HepG2 (cell line): ENCODE results near the gene TMEM100. TPM values are rescaled to one million over a fixed set of nuclear protein-coding genes. Genes with fewer than 3 reads are reported as not detected.

Experiments
- ATAC-seq: fragments of 200-7000 bp; cut with Tn5 transposase; 3 replicates; pipeline ENCODE4 v1.9.1; 2020; ENCODE audit warnings: mild to moderate bottlenecking, moderate library complexity
- BruUV-seq: library from RNA; stranded (reverse); fragments of 400-500 nt; replicated peaks from 2 replicates; lab custom pipeline; 2021; lab: Mats Ljungman, UMichigan
- CTCF ChIA-PET: fragments of 300-600 bp; formaldehyde crosslinking; extraction: SDS; loops from one replicate; lab custom pipeline; 2021; ENCODE audit warnings: low total read pairs, inconsistent platforms, low intra/inter-chr PET ratio; lab: Yijun Ruan, JAX
- POLR2A ChIA-PET: fragments of 350-600 bp; sonication (Branson Sonifier 250); formaldehyde crosslinking; loops from one replicate; lab custom pipeline; 2020; ENCODE audit warnings: antibody characterized with exemption, inconsistent platforms; lab: Yijun Ruan, JAX
- DNase-seq: peaks from one replicate; pipeline ENCODE4 v3.0.0-alpha.2; 2015; ENCODE audit warnings: low spot score
- FAIRE-seq: peaks from 3 replicates; lab custom pipeline; 2011; peaks lifted over from hg19 to GRCh38; lab: Jason Lieb, UNC
- H2AFZ ChIP-seq: one replicate; pipeline ENCODE4 v1.6.1; 2011; ENCODE audit warnings: low read length, inconsistent platforms
- H3K27ac ChIP-seq: fragments of 300-600 bp; 3 replicates; pipeline ENCODE4 v1.8.0; 2011; ENCODE audit warnings: mixed run types, mild to moderate bottlenecking, mixed read lengths, low read length, inconsistent platforms; ENCODE audit not compliant: insufficient read depth; ENCODE audit errors: extremely low read length
- H3K27me3 ChIP-seq, 2 experiments: fragments of 200-600 bp in 1 of 2; 2 replicates in 1 of 2; 3 replicates in 1 of 2; pipeline versions ENCODE4 v1.6.0 to v1.8.0; 2011; ENCODE audit warnings: low read length in 2 of 2, mild to moderate bottlenecking in 2 of 2, moderate library complexity in 2 of 2, inconsistent platforms in 1 of 2; ENCODE audit not compliant: insufficient read depth in 2 of 2, control insufficient read depth in 1 of 2
- H3K36me3 ChIP-seq, 2 experiments: fragments of 200-600 bp in 1 of 2; replicated peaks in 1 of 2; 2 replicates in 1 of 2; 3 replicates in 1 of 2; pipeline versions ENCODE4 v1.5.1 to v1.8.0; 2011; ENCODE audit warnings: low read length in 2 of 2, inconsistent platforms in 1 of 2; ENCODE audit not compliant: insufficient read depth in 2 of 2, control insufficient read depth in 1 of 2
- H3K4me1 ChIP-seq: 2 replicates; pipeline ENCODE4 v1.5.1; 2012; ENCODE audit warnings: low read length, inconsistent platforms; ENCODE audit not compliant: insufficient read depth
- H3K4me2 ChIP-seq: 2 replicates; pipeline ENCODE4 v1.6.0; 2011; ENCODE audit warnings: low read depth, low read length, inconsistent platforms
- H3K4me3 ChIP-seq, 3 experiments: fragments of 200-600 bp in 1 of 3; sonication (generic), shearing (Covaris generic) in 1 of 3; replicated peaks in 1 of 3; 2 replicates each; pipeline ENCODE4 v1.5.1; 2011 to 2016; ENCODE audit warnings: low read length in 3 of 3, inconsistent platforms in 2 of 3, low read depth in 2 of 3, mild to moderate bottlenecking in 2 of 3, control low read depth in 1 of 3, mixed read lengths in 1 of 3; ENCODE audit not compliant: insufficient read depth in 1 of 3
- H3K79me2 ChIP-seq: one replicate; pipeline ENCODE4 v1.6.1; 2011; ENCODE audit warnings: low read length, inconsistent platforms; ENCODE audit not compliant: insufficient read depth
- H3K9ac ChIP-seq: 2 replicates; pipeline ENCODE4 v1.6.0; 2011; ENCODE audit warnings: mild to moderate bottlenecking, low read depth, low read length, inconsistent platforms; ENCODE audit not compliant: insufficient read depth
- H3K9me3 ChIP-seq: 2 replicates; pipeline ENCODE4 v1.5.1; 2012; ENCODE audit warnings: mild to moderate bottlenecking, low read length
- H4K20me1 ChIP-seq: 2 replicates; pipeline ENCODE4 v1.6.0; 2011; ENCODE audit warnings: inconsistent platforms, mild to moderate bottlenecking, low read length, moderate library complexity; ENCODE audit not compliant: insufficient read depth
- CTCF ChIP-seq: sonication (generic); formaldehyde crosslinking; IDR thresholded peaks from 2 replicates; pipeline ENCODE4 v1.5.0; 2020; ENCODE audit warnings: mild to moderate bottlenecking, missing genetic modification reagents, moderate library complexity
- WGBS: methylation state at CpG from one replicate; pipeline ENCODE4 v1.1.6; 2017; ENCODE audit warnings: low lambda C conversion rate; 5-methylcytosine and 5-hydroxymethylcytosine counted together
- in situ Hi-C: cut with HindIII; loops from 2 replicates; pipeline ENCODE4 v1.10.0; 2017; ENCODE audit warnings: low pct_unique_long_range_greater_than_20kb; ENCODE audit not compliant: extremely low pct_ligation_motif_present
- intact Hi-C: fragments of 100-400 bp; cut with micrococcal nuclease; formaldehyde crosslinking; loops from one replicate; pipeline ENCODE4 v1.10.0; 2022; ENCODE audit not compliant: unreplicated experiment
- polyA plus RNA-seq, 8 experiments: library from polyadenylated mRNA; depleted of rRNA in 3 of 8; stranded (reverse) in 7 of 8; unstranded in 1 of 8; fragments of >200 nt; fragmentation: Illumina TruSeq in 4 of 8; extraction: Trizol in 4 of 8; gene quantifications; 2 replicates each; pipeline versions ENCODE4 v1.2.1 to v1.2.3, GENCODE V29; 2011 to 2016; ENCODE audit warnings: low read depth in 4 of 8, missing spikeins in 1 of 8, mixed read lengths in 1 of 8; ENCODE audit not compliant: insufficient read depth in 1 of 8
- total RNA-seq, 5 experiments: library from RNA; depleted of rRNA; stranded (reverse); fragments of >200 nt; fragmentation: Illumina TruSeq; extraction: Trizol; gene quantifications; 2 replicates each; pipeline ENCODE4 v1.2.3, GENCODE V29; 2016; ENCODE audit warnings: low read depth in 1 of 5
- TF ChIP-seq, protein P1 (sequence below): sonication (generic); formaldehyde crosslinking; IDR thresholded peaks from 2 replicates; pipeline ENCODE4 v1.5.0; 2020; ENCODE audit warnings: missing genetic modification reagents
- TF ChIP-seq, protein P2 (sequence below): sonication (generic); formaldehyde crosslinking; IDR thresholded peaks from 2 replicates; pipeline ENCODE4 v1.9.0; 2021; ENCODE audit warnings: missing genetic modification reagents, borderline replicate concordance

Gene TMEM100
- total and polyA plus RNA-seq, 2 of the 13 experiments (the other 11 are each of a cell fraction or from before 2014, with no cell fraction given), result not detected

DNA sequence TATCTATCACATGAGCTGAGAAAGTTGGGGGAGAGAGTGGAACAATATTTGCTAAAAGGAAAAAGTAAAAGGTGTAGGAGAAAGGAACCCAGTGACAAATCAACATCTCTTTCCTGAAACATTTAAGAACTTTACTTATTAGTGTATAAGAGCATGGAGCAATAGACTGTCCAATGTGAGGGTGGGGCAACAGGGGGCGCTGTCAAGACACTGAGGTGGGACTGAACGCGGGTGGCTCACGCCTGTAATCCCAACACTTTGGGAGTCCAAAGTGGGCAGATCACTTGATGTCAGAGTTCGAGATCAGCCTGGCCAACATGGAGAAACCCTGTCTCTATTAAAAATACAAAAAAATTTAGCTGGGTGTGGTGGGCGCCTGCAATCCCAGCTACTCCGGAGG is 49.4 kb upstream of the TMEM100 start:
- POLR2A ChIA-PET, result no interaction called here
- Histone ChIP-seq H3K27ac (no peak overlapping the region), H3K79me2 (no peaks in the 10 kb centered on the region), H2AFZ (no peak overlapping the region), H3K4me2 (no peak overlapping the region), H3K27me3 (no peaks in the 10 kb centered on the region), H3K36me3 (peaks cover 16 to 53% of the 10 kb centered on the region in 2 experiments), H3K9ac (no peak overlapping the region), H4K20me1 (no peaks in the 10 kb centered on the region), H3K4me3 (no peak overlapping the region), H3K9me3 (no peaks in the 10 kb centered on the region), H3K4me1 (peaks cover 24% of the 10 kb centered on the region)
- TF ChIP-seq, protein P1, sequence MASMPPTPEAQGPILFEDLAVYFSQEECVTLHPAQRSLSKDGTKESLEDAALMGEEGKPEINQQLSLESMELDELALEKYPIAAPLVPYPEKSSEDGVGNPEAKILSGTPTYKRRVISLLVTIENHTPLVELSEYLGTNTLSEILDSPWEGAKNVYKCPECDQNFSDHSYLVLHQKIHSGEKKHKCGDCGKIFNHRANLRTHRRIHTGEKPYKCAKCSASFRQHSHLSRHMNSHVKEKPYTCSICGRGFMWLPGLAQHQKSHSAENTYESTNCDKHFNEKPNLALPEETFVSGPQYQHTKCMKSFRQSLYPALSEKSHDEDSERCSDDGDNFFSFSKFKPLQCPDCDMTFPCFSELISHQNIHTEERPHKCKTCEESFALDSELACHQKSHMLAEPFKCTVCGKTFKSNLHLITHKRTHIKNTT (CRISPR knock-in tag), result no peak
- TF ChIP-seq, protein P2, sequence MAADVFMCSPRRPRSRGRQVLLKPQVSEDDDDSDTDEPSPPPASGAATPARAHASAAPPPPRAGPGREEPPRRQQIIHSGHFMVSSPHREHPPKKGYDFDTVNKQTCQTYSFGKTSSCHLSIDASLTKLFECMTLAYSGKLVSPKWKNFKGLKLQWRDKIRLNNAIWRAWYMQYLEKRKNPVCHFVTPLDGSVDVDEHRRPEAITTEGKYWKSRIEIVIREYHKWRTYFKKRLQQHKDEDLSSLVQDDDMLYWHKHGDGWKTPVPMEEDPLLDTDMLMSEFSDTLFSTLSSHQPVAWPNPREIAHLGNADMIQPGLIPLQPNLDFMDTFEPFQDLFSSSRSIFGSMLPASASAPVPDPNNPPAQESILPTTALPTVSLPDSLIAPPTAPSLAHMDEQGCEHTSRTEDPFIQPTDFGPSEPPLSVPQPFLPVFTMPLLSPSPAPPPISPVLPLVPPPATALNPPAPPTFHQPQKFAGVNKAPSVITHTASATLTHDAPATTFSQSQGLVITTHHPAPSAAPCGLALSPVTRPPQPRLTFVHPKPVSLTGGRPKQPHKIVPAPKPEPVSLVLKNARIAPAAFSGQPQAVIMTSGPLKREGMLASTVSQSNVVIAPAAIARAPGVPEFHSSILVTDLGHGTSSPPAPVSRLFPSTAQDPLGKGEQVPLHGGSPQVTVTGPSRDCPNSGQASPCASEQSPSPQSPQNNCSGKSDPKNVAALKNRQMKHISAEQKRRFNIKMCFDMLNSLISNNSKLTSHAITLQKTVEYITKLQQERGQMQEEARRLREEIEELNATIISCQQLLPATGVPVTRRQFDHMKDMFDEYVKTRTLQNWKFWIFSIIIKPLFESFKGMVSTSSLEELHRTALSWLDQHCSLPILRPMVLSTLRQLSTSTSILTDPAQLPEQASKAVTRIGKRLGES (CRISPR knock-in tag), result no peak
- TF ChIP-seq CTCF (CRISPR knock-in tag), result 0 out of 2 replicates have a peak, but pooled peaks have one; percentile 17
- ATAC-seq, result no peak
- BruUV-seq, result no TSS peak
- WGBS, result 94% methylated on average over 7 of the region's 7 CpGs
- CTCF ChIA-PET, result no interaction called here
- DNase-seq, result no peak
- in situ Hi-C loops (loop anchor here (5.0 to 25.0 kb wide), 3 partner anchors 35 to 385 kb away; no protein-coding TSS in a partner anchor), intact Hi-C loops (no loop called here)
- no peak for FAIRE-seq
